ENCODE measurements around the gene ARL4A. TPM values are rescaled to one million over a fixed set of nuclear protein-coding genes. Genes with fewer than 3 reads are reported as not detected.
"Not testable (repeated sequence)": the region's sequence is repeated elsewhere in the genome, so short reads cannot be mapped to it uniquely, and the experiment has no call there.

The ARL4A gene
- polyA plus RNA-seq, 1 experiment = 3.3 TPM

DNA sequence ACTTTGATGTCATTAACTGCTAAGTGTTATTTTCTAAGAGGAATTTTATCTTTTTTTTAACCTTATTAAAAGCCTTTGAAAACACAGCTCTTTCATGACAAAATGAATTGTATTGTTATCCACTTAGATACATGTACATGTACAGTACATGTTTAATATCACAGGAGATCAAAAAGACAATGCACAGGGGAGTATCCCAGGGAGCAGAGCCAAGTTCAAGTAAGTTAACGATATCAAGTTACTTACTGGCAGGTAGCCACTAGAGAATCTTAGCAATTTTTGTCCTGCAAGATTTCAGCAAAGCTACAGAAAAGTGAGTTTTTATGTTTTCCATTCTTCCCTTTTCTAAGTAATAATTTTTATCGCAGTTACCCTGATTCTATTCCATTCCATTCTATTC lies 33.9 kb upstream of the ARL4A start:
- ChIA-PET POLR2A (no interaction called here), CTCF (interaction anchor here (0.6 to 2.4 kb wide), 2 partner anchors 15 to 1968 kb away, joined by 3 to 11 read pairs; no protein-coding TSS in a partner anchor)
- Histone ChIP-seq H3K4me3 (ENCODE audit: low read depth, low read length) (no peak overlapping the region), H3K27me3 (ENCODE audit: control insufficient read depth, insufficient read depth, low read length) (no peaks in the 10 kb centered on the region), H3K36me3 (ENCODE audit: control insufficient read depth, insufficient read depth, low read length) (no peaks in the 10 kb centered on the region)
- TF ChIP-seq, protein P1, sequence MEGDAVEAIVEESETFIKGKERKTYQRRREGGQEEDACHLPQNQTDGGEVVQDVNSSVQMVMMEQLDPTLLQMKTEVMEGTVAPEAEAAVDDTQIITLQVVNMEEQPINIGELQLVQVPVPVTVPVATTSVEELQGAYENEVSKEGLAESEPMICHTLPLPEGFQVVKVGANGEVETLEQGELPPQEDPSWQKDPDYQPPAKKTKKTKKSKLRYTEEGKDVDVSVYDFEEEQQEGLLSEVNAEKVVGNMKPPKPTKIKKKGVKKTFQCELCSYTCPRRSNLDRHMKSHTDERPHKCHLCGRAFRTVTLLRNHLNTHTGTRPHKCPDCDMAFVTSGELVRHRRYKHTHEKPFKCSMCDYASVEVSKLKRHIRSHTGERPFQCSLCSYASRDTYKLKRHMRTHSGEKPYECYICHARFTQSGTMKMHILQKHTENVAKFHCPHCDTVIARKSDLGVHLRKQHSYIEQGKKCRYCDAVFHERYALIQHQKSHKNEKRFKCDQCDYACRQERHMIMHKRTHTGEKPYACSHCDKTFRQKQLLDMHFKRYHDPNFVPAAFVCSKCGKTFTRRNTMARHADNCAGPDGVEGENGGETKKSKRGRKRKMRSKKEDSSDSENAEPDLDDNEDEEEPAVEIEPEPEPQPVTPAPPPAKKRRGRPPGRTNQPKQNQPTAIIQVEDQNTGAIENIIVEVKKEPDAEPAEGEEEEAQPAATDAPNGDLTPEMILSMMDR (IDR thresholded peaks at IDR 0.05; ENCODE audit: insufficient read depth, low read depth, low read length) = no peak
- no peak for DNase-seq (ENCODE audit: low read depth)

GRCh38 chr7:12655161-12655560 lies 32.3 kb upstream of the ARL4A start:
- no peak for DNase-seq (ENCODE audit: low read depth)
- Histone ChIP-seq H3K27me3 (ENCODE audit: control insufficient read depth, insufficient read depth, low read length) (no peaks in the 10 kb centered on the region), H3K36me3 (ENCODE audit: control insufficient read depth, insufficient read depth, low read length) (no peaks in the 10 kb centered on the region), H3K4me3 (ENCODE audit: low read depth, low read length) (no peak overlapping the region)
- TF ChIP-seq, protein P1 (IDR thresholded peaks at IDR 0.05; ENCODE audit: insufficient read depth, low read depth, low read length) = no peak
- ChIA-PET POLR2A (no interaction called here), CTCF (no interaction called here)

DNA sequence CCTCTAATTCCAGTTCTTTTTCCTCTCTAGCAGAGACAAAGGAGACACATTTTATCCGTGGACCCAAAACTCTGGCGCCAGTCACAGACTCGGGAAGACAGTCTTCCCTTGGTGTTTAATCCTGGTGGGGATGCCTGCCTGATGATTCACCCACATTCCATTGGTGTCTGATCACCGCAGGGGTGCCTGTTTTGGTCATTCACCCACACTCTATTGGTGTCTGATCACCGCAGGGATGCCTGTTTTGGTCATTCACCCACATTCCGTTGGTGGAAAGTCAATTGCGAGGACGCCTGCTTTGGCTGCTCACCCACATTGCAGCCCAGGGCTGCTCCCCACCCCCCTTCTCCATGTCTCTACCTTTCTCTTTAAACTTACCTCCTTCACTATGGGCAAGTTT lies 27.0 kb upstream of the ARL4A start:
- CTCF ChIA-PET; DNase-seq (ENCODE audit: low read depth); H3K4me3 ChIP-seq (ENCODE audit: low read depth, low read length); H3K27me3 ChIP-seq (ENCODE audit: control insufficient read depth, insufficient read depth, low read length); H3K36me3 ChIP-seq (ENCODE audit: control insufficient read depth, insufficient read depth, low read length); POLR2A ChIA-PET: not testable (repeated sequence)

DNA sequence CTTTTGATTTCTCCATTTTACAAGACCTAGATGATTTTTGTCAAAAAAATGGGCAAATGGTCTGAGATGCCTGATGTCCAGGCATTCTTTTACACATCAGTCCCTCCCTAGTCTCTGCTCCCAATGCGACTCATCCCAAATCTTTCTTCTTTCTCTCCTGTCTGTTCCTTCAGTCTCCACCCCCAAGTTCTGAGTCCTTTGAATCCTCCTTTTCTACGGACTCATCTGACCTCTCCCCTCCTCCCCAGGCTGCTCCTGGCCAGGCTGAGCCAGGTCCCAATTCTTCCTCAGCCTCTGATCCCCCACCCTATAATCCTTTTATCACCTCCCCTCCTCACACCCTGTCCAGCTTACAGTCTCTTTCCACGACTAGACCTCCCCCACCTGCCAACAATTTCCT lies 26.4 kb upstream of the ARL4A start:
- DNase-seq (ENCODE audit: low read depth); CTCF ChIA-PET; H3K27me3 ChIP-seq (ENCODE audit: control insufficient read depth, insufficient read depth, low read length); POLR2A ChIA-PET; H3K4me3 ChIP-seq (ENCODE audit: low read depth, low read length); H3K36me3 ChIP-seq (ENCODE audit: control insufficient read depth, insufficient read depth, low read length): not testable (repeated sequence)

DNA sequence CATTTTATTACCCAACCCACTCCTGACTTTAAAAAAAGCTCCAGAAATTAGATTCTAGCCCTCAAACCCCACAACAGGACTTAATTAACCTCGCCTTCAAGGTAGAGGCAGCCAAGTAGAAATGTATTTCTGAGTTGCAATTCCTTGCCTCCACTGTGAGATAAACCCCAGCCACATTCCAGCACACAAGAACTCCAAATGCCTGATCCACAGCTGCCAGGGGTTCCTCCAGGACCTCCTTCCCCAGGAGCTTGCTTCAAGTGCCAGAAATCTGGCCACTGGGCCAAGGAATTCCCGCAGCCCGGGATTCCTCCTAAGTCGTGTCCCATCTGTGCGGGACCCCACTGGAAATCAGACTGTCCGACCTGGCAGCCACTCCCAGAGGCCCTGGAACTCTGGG lies 25.9 kb upstream of the ARL4A start:
- CTCF ChIA-PET = no interaction called here

GRCh38 chr7:12670000-12670729 lies 17.3 kb upstream of the ARL4A start:
- no peaks in the 10 kb centered on the region for H3K36me3 ChIP-seq (ENCODE audit: control insufficient read depth, insufficient read depth, low read length)
- no peak for DNase-seq (ENCODE audit: low read depth)
- POLR2A ChIA-PET = no interaction called here
- CTCF ChIA-PET = interaction anchor here (2.4 kb wide), 1 partner anchor 17 kb away, joined by 7 read pairs; the partner anchor contains the start of gene ARL4A
- TF ChIP-seq, protein P1 (IDR thresholded peaks at IDR 0.05; ENCODE audit: insufficient read depth, low read depth, low read length) = no peak
- no peak overlapping the region for H3K4me3 ChIP-seq (ENCODE audit: low read depth, low read length)
- no peaks in the 10 kb centered on the region for H3K27me3 ChIP-seq (ENCODE audit: control insufficient read depth, insufficient read depth, low read length)

More for the DNA sequence above, 25.9 kb upstream of the ARL4A start:
- Histone ChIP-seq H3K27me3 (ENCODE audit: control insufficient read depth, insufficient read depth, low read length) (no peaks in the 10 kb centered on the region), H3K36me3 (ENCODE audit: control insufficient read depth, insufficient read depth, low read length) (no peaks in the 10 kb centered on the region), H3K4me3 (ENCODE audit: low read depth, low read length) (no peak overlapping the region)
- POLR2A ChIA-PET = no interaction called here
- DNase-seq (ENCODE audit: low read depth) = no peak
- TF ChIP-seq, protein P1 (IDR thresholded peaks at IDR 0.05; ENCODE audit: insufficient read depth, low read depth, low read length) = no peak

Data from BJ (cell line).